DND-41 (cell line): Measurements from ENCODE around the gene LRATD1.

ENCODE experiments used
- ATAC-seq: fragments of 200-7000 bp; cut with Tn5 transposase; 3 replicates; pipeline ENCODE4 v1.9.1; 2021; ENCODE audit warnings: low read depth; ENCODE audit not compliant: insufficient read depth
- DNase-seq: peaks from one replicate; pipeline ENCODE4 v3.0.0-alpha.2; 2020
- H2AFZ ChIP-seq: 2 replicates; pipeline ENCODE4 v1.6.0; 2012; ENCODE audit warnings: low read depth, low read length
- H3K27ac ChIP-seq: 2 replicates; pipeline ENCODE4 v1.5.1; 2012; ENCODE audit warnings: low read length, inconsistent platforms
- H3K27me3 ChIP-seq: fragments of 200-600 bp; sonication (generic); 2 replicates; pipeline ENCODE4 v1.6.0; 2012; ENCODE audit warnings: low read length, mild to moderate bottlenecking, inconsistent platforms; ENCODE audit not compliant: insufficient read depth, poor library complexity
- H3K36me3 ChIP-seq: 2 replicates; pipeline ENCODE4 v1.5.1; 2012; ENCODE audit warnings: low read length, inconsistent platforms; ENCODE audit not compliant: insufficient read depth
- H3K4me1 ChIP-seq: 2 replicates; pipeline ENCODE4 v1.5.1; 2012; ENCODE audit warnings: mild to moderate bottlenecking, low read length; ENCODE audit not compliant: insufficient read depth
- H3K4me2 ChIP-seq: 2 replicates; pipeline ENCODE4 v1.6.0; 2012; ENCODE audit warnings: mild to moderate bottlenecking, moderate library complexity, low read length, inconsistent platforms; ENCODE audit not compliant: insufficient read depth
- H3K4me3 ChIP-seq, 2 experiments: fragments of 200-600 bp in 1 of 2; shearing (Covaris generic) in 1 of 2; 2 replicates each; pipeline ENCODE4 v1.5.1; 2012 to 2016; ENCODE audit warnings: inconsistent platforms in 2 of 2, low read length in 2 of 2, mild to moderate bottlenecking in 2 of 2, low read depth in 1 of 2, moderate library complexity in 1 of 2
- H3K79me2 ChIP-seq: 2 replicates; pipeline ENCODE4 v1.6.0; 2012; ENCODE audit warnings: low read length, inconsistent platforms; ENCODE audit not compliant: insufficient read depth
- H3K9ac ChIP-seq: 2 replicates; pipeline ENCODE4 v1.6.0; 2012; ENCODE audit warnings: low read depth, mild to moderate bottlenecking, inconsistent platforms, low read length, moderate library complexity
- H3K9me3 ChIP-seq: 2 replicates; pipeline ENCODE4 v1.5.1; 2012; ENCODE audit warnings: low read length, moderate library complexity, mild to moderate bottlenecking, inconsistent platforms; ENCODE audit not compliant: insufficient read depth, severe bottlenecking
- H4K20me1 ChIP-seq: 2 replicates; pipeline ENCODE4 v1.6.0; 2012; ENCODE audit warnings: low read length; ENCODE audit not compliant: insufficient read depth
- CTCF ChIP-seq: IDR thresholded peaks from 2 replicates; pipeline ENCODE4 v1.5.1; 2012; ENCODE audit warnings: borderline replicate concordance, low read length, moderate library complexity, mild to moderate bottlenecking; ENCODE audit not compliant: poor library complexity, severe bottlenecking; ENCODE audit errors: extremely low read depth
- EZH2 ChIP-seq: IDR thresholded peaks from 3 replicates; pipeline ENCODE4 v1.6.1; 2012; ENCODE audit warnings: borderline replicate concordance, low read depth, mild to moderate bottlenecking, moderate library complexity, low read length, inconsistent platforms; ENCODE audit not compliant: severe bottlenecking

The LRATD1 gene

GRCh38 chr2:14633461-14634181, 1.1 kb downstream of the LRATD1 start:
- no peak for DNase-seq
- no peak for ATAC-seq
- Histone ChIP-seq H3K9ac (no peak overlapping the region), H3K27me3 (no peaks in the 10 kb centered on the region), H3K4me1 (no peaks in the 10 kb centered on the region), H4K20me1 (no peaks in the 10 kb centered on the region), H3K4me3 (no peak overlapping the region), H3K79me2 (no peaks in the 10 kb centered on the region), H2AFZ (no peak overlapping the region), H3K27ac (no peak overlapping the region), H3K4me2 (no peak overlapping the region), H3K36me3 (no peaks in the 10 kb centered on the region), H3K9me3 (peaks cover 11% of the 10 kb centered on the region)
- TF ChIP-seq EZH2 (no peak), CTCF (no peak)

DNA sequence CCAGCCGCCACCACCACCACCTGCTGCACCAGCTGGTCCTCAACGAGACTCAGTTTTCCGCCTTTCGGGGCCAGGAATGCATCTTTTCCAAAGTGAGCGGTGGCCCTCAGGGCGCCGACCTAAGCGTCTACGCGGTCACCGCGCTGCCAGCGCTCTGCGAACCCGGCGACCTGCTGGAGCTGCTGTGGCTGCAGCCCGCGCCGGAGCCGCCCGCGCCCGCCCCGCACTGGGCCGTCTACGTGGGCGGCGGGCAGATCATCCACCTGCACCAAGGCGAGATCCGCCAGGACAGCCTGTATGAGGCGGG, 1.6 kb downstream of the LRATD1 start:
- DNase-seq (no peak), ATAC-seq (no peak)
- no peaks in the 10 kb centered on the region for H3K4me1 ChIP-seq
- no peaks in the 10 kb centered on the region for H4K20me1 ChIP-seq
- no peaks in the 10 kb centered on the region for H3K79me2 ChIP-seq
- H3K9me3 ChIP-seq, result peaks cover 11% of the 10 kb centered on the region
- H3K36me3 ChIP-seq, result no peaks in the 10 kb centered on the region
- no peak overlapping the region for H3K4me3 ChIP-seq
- TF ChIP-seq EZH2, result no peak
- no peak for TF ChIP-seq CTCF
- no peak overlapping the region for H2AFZ ChIP-seq
- no peaks in the 10 kb centered on the region for H3K27me3 ChIP-seq
- no peak overlapping the region for H3K27ac ChIP-seq
- H3K4me2 ChIP-seq, result no peak overlapping the region
- no peak overlapping the region for H3K9ac ChIP-seq

GRCh38 chr2:14634489-14635390, 2.2 kb downstream of the LRATD1 start:
- Histone ChIP-seq H4K20me1 (no peaks in the 10 kb centered on the region), H3K79me2 (no peaks in the 10 kb centered on the region), H3K4me1 (no peaks in the 10 kb centered on the region), H3K4me2 (no peak overlapping the region), H3K27me3 (no peaks in the 10 kb centered on the region), H3K9me3 (peaks cover 11% of the 10 kb centered on the region), H3K36me3 (no peaks in the 10 kb centered on the region), H2AFZ (no peak overlapping the region), H3K27ac (no peak overlapping the region), H3K9ac (no peak overlapping the region), H3K4me3 (no peak overlapping the region)
- ATAC-seq (no peak), DNase-seq (no peak)
- TF ChIP-seq CTCF (no peak), EZH2 (no peak)
